GM18507 (cell line): Measurements from ENCODE around the gene ZNF576.
"Not testable (repeated sequence)": the region's sequence is repeated elsewhere in the genome, so short reads cannot be mapped to it uniquely, and the experiment has no call there.

Experiments used
- DNase-seq: peaks from one replicate; pipeline ENCODE4 v3.0.0; 2011; ENCODE audit warnings: low read depth; ENCODE audit not compliant: insufficient read length; ENCODE audit errors: extremely low spot score
- FAIRE-seq: peaks from 2 replicates; lab custom pipeline; 2011; peaks lifted over from hg19 to GRCh38; lab: Jason Lieb, UNC

ZNF576 gene

DNA sequence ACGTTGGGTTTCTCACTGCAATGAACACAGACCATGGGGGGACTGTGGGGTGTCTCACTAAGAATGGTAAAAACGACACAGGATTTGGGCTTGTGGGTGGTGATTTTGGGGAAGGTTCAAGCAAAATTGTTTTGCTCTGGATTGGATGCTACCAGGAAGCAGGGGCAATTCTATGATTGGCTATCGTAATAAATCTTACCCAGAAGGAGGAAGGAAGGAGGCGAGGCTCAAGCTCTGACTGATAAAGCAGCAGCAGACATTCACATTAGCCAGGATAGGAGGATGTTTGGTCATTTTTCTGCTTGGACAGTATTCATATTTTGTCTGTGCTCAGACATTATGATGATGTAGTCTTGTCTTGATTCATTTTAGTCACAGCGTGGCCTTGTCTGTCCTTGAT lies 1.5 kb downstream of the ZNF576 start:
- FAIRE-seq (no peak), DNase-seq (no peak)

- DNase-seq = no peak
- no peak for FAIRE-seq
These were observed 2.2 kb downstream of the ZNF576 start for GRCh38 chr19:43598445-43599240.

DNA sequence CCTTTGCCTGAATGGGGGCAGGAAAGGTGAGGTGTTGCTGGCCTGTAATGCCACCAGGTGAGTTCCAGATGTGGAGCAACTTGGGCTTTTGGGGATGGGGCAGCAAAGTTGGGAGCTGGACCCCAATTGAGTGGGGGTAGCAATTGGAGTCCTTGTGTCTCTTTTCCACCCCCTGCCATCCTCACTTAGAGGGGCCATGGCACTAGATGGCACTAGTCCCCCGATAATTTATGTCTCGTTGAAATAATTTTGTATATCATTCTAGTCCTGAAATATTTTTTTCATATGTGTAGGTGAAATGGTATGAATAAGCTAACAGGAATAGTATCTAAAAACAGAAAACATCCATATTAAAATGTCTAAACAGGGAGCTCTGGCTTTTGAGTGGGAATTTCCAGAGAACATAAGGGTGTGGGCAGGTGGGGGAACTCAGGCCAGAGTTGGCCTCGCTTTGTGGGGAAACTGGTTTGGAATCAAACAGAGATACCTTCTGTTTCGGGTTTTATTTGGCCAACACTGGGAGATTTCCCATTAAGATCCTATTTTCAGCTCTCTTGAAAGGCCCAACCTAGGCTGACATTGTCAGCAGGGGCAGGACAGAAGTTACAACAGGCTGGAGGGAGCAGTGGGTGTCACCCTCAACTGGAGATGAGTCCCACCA lies 3.4 kb downstream of the ZNF576 start:
- no peak for DNase-seq
- FAIRE-seq = no peak

GRCh38 chr19:43600326-43600725 lies 3.9 kb downstream of the ZNF576 start:
- not testable (repeated sequence) for DNase-seq, FAIRE-seq

DNA sequence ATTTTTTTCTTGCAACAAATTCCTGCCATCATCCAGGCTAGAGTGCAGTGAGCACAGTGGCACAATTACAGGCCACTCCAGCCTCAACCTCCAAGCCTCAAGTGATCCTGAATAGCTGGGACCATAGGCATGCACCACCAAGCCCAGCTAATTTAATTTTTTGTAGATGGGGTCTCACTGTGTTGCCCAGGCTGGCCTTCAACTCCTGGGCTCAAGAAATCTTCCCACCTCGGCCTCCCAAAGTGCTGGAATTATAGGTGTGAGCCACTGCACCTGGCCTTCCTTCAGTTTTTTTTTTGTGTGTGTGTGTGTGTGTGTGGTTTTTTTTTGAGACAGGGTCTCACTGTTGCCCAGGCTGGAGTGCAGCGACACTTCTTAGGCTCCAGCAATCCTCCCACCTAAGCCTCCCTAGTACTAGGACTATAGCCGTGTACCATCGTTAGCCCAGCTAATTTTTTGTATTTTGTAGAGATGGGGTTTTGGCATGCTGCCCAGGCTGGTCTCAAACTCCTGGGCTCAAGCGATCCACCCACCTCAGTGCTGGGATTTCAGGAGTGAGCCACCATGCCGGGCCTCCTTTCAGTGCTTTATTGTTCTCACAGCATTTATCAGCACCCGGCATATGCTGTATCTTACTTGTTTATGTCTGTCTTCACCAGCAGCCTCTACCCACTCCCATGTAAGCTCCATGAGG lies 9.6 kb downstream of the ZNF576 start:
- DNase-seq = no peak
- no peak for FAIRE-seq

DNA sequence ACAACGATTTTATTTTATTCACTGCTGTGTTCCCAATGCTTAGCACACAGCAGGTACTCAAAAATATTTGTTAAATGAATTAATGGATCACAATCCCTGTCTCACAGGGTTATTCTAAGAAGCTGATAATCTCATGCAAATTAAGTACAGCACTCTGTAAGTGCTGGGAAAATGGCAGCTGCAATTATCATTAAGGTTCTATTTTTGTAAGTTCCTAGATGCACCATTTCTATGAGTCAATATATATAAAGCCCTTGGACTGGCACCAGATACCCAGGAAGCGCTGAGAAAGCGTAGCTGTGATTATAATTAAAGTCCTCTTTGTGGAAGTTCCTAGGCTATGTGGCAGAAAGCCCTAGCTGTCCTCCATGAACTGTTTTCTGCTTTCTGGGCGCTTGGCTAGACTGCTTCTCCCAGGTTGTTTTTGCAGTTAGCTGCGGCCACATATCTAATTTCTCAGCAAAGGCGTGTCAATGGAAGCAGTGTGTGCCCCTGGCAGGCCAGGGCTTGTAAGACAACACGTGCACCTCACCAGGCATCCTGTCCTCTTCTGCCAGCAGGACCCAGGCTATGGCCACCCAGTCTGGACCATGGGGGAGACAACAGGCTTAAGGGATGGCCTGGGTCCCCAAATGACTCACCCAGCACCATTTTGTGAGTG lies 10.3 kb downstream of the ZNF576 start:
- DNase-seq (no peak), FAIRE-seq (no peak)

- FAIRE-seq (no peak), DNase-seq (no peak)
These were observed 11.1 kb downstream of the ZNF576 start for GRCh38 chr19:43607238-43608205.

DNA sequence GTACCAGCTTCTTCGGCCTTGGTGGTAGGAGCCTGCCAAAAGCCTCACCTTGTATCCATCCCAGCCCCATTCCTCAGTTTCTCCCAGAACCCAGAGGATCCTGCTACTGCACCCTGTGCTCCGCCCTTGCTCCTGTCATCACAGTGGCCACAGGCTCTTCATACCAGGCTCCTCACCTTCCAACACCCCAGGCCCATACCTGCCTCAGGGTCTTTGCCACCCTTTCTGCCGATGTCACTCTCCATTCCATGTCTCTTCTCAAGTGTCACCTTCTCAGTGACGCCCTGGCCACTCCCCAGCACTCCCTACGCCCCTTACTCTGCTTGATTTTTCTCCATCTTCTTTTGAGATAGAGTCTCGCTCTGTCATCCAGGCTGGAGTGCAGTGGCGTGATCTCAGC lies 13.5 kb downstream of the ZNF576 start:
- FAIRE-seq (no peak), DNase-seq (no peak)

GRCh38 chr19:43610493-43610892 lies 14.1 kb downstream of the ZNF576 start:
- DNase-seq (no peak), FAIRE-seq (no peak)

- no peak for FAIRE-seq
These were observed 15.4 kb downstream of the ZNF576 start, which contains the start of gene SRRM5 for GRCh38 chr19:43611788-43612187. SRRM5 (plus strand) TSS chr19:43612088; CDS start chr19:43612122, 34 bp downstream.

GRCh38 chr19:43612374-43612773 lies 16.0 kb downstream of the ZNF576 start:
- DNase-seq (no peak), FAIRE-seq (no peak)

More at GRCh38 chr19:43611788-43612187, 15.4 kb downstream of the ZNF576 start, which contains the start of gene SRRM5:
- DNase-seq = no peak

DNA sequence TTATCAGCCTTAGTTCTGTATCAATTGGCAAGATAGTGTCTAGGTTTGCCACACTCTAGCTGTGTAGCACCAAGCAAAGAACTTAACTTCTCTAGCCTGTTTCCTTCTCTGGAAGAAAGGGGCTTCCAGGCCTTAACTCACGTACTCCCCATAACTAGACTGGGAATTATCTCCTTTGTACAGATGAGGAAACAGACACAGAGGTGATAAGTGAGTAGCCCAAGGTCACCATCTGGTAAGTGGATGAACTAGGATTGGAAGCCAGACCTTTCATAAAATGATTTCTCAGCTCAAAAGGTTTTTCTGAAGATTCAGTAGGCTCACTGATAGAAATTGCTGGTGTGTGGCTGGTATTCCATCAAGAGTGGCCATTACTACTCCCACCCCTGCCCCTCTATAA lies 19.9 kb downstream of the ZNF576 start:
- FAIRE-seq = no peak
- DNase-seq = no peak

GRCh38 chr19:43616954-43617353 lies 20.6 kb downstream of the ZNF576 start:
- no peak for FAIRE-seq
- no peak for DNase-seq

DNA sequence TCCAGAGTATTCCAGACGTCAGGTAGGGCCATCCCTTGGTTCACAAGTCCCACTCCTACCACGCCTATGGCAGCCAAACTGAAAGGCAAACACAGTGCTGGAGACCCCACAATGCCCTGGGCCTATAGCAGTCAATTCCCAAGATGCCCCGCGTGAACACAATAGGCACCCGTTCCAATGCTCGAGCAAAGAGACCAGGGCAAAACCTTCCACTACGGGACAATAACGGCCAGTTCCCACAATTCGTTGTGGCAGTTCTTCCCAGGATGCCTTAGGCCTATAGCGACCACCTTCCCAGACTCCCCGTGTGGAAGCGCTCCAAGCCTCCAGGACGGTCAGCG lies 22.5 kb downstream of the ZNF576 start:
- no peak for FAIRE-seq

DNA sequence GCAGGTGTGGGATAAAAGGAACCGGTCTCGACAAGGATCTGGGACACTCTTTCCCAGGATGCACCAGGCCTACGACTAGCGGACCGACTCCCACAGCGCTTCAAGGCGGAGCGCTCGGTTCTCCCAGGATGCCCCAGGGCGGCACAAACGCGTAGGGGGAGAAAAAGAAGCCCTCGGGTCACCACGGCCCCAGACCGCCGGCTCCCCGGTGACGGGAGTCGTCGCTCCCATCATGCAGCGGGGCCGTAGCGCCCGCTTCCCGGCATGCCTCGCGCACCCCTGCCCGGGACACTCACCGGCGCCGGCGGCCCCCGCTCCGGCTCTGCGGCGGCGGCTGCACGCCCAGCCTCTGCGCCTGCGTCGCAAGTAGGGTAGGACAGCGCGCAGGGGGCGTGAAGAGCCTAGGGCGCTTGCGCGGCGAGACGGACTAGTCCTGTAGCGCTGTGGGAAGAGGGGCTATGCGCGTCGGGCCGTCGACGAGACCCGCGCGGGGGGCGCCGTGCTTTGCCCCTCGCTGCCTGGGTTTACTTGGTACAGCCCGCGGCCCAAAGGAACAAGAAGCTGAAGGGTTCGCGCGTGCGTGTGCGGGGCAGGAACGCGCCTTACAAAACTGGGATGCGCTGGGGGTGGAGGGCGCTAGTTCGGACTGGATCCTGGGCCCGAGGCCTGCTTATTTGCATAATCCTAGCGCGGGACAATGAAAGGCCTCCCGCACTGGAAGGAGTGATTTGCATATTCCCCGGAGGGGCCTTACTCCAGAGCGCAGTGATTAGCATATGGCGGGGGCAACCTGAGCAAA lies 23.1 kb downstream of the ZNF576 start, which contains the start of gene ZNF428:
TSS of gene ZNF428 (minus strand) at position 368 of the 799 bp plus-strand sequence. CDS start 5,325 bp downstream, outside the sequence.
- peak; percentile 83 for DNase-seq
- peak; percentile 95 for FAIRE-seq

More for the DNA sequence above, 22.5 kb downstream of the ZNF576 start:
- no peak for DNase-seq

DNA sequence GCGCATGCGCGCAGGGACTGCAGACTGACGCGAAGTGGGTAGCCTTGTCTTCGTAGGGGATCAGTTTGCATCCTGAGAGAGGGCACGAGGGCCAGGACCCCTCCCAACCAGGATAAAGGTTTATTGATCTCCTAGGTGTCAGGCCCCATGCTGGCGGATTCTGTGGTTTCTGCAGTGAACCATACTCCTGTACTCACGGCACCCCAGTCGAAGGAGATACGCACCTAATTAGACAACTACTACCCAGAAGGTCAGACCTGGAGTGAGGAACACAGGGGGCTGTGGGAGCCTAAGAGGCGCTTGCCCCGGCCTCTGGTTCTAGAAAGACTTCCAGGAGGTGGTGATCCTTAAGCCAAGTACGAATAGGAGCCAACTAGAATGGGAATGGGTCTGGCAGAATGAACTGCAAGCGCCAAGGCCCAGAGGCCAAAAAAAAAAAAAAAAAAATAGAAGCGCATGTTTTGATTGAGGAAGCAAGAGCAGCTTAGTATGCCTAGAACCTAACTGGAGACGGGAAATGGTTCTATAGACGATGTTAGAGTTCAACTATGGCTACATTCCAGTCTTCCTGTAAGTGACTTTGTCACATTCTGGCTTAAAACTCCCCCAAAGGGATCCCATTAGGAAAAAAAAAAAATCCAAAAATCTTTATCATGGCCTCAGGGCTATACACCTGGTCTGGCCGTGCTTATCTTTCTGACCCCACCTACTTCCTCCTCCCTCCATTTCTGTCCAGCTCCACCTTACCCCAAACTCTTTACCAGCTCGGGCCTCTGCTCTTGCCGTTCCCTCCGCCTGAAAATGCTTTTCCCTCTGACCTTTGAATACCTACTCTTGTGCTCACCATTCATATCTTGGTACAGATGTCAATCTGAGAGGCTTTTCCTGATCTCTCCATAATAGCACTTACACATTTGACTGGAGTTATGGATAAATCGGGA lies 23.9 kb downstream of the ZNF576 start:
- DNase-seq (no peak), FAIRE-seq (no peak)

DNA sequence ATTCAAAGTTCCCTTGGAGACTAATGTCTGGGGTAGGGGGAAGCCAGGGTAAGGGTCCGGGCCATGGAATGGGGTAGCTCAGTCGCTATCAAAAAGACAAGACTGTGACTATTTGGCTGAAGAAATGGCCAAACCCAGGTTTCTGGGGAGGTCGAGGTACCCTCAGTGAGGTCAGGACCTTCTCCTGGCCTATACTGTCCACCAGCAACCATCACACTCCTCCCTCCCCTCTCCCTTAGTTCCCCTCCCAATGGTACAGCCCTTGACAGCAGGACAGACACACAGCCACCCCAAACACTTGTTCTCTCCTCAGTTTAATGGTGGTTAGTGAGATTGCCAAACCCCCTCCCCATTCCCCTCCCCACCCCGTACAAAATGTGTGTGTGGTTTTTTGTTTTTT lies 25.7 kb downstream of the ZNF576 start:
- no peak for DNase-seq
- no peak for FAIRE-seq
